HUES64 (cell line): Measurements from ENCODE around the gene TPM2.
"Not testable (repeated sequence)": the region's sequence is repeated elsewhere in the genome, so short reads cannot be mapped to it uniquely, and the experiment has no call there.

ENCODE experiments used
- H3K27ac ChIP-seq: 2 replicates; pipeline ENCODE4 v1.7.0; 2013; ENCODE audit warnings: low read depth, low read length, inconsistent platforms
- H3K27me3 ChIP-seq: 2 replicates; pipeline ENCODE4 v1.6.1; 2013; ENCODE audit warnings: mild to moderate bottlenecking, low read length; ENCODE audit not compliant: insufficient read depth
- H3K36me3 ChIP-seq: 2 replicates; pipeline ENCODE4 v1.6.1; 2013; ENCODE audit warnings: mild to moderate bottlenecking, low read length; ENCODE audit not compliant: insufficient read depth
- H3K4me1 ChIP-seq: 2 replicates; pipeline ENCODE4 v1.6.1; 2013; ENCODE audit warnings: mild to moderate bottlenecking, low read length, moderate library complexity; ENCODE audit not compliant: insufficient read depth
- H3K4me3 ChIP-seq: 2 replicates; pipeline ENCODE4 v1.5.1; 2013; ENCODE audit warnings: mild to moderate bottlenecking, low read length, moderate library complexity
- H3K9ac ChIP-seq: 2 replicates; pipeline ENCODE4 v1.6.1; 2013; ENCODE audit warnings: mild to moderate bottlenecking, low read depth, low read length
- H3K9me3 ChIP-seq: 2 replicates; pipeline ENCODE4 v1.6.1; 2013; ENCODE audit warnings: low read depth, low read length; ENCODE audit not compliant: insufficient read depth
- WGBS: fragments of 150-250, 120-280 bp; methylation state at CpG from one replicate; pipeline ENCODE4 v1.1.7; 2013; ENCODE audit warnings: missing lambda C conversion rate; 5-methylcytosine and 5-hydroxymethylcytosine counted together

Gene TPM2

GRCh38 chr9:35649431-35650340, 40.0 kb downstream of the TPM2 start:
- 89% methylated on average over 25 of the region's 26 CpGs for WGBS
- no peaks in the 10 kb centered on the region for H3K36me3 ChIP-seq
- no peak overlapping the region for H3K27ac ChIP-seq
- no peak overlapping the region for H3K9ac ChIP-seq
- H3K4me1 ChIP-seq = peaks cover 16% of the 10 kb centered on the region
- H3K4me3 ChIP-seq = no peak overlapping the region
- H3K27me3 ChIP-seq = 0 out of 2 replicates have a peak, but pooled peaks cover 3% of the 10 kb centered on the region
- H3K9me3 ChIP-seq = no peaks in the 10 kb centered on the region

- H3K27ac ChIP-seq = no peak overlapping the region
- 0 out of 2 replicates have a peak, but pooled peaks cover 3% of the 10 kb centered on the region for H3K27me3 ChIP-seq
- H3K4me1 ChIP-seq = peaks cover 16% of the 10 kb centered on the region
- WGBS = under 1% methylated on average over 58 of the region's 58 CpGs
- peak overlapping the region; percentile 82 for H3K4me3 ChIP-seq
- peak overlapping the region; percentile 58 for H3K9ac ChIP-seq
- no peaks in the 10 kb centered on the region for H3K36me3 ChIP-seq
- H3K9me3 ChIP-seq = no peaks in the 10 kb centered on the region
These were observed 43.0 kb downstream of the TPM2 start for GRCh38 chr9:35646533-35647265.

- H3K27ac ChIP-seq = no peak overlapping the region
- H3K4me3 ChIP-seq = peak overlapping the region; percentile 82
- WGBS = under 1% methylated on average over 11 of the region's 11 CpGs
- H3K9ac ChIP-seq = peak overlapping the region; percentile 51
- 0 out of 2 replicates have a peak, but pooled peaks cover 3% of the 10 kb centered on the region for H3K27me3 ChIP-seq
- H3K36me3 ChIP-seq = no peaks in the 10 kb centered on the region
- peaks cover 14% of the 10 kb centered on the region for H3K4me1 ChIP-seq
- no peaks in the 10 kb centered on the region for H3K9me3 ChIP-seq
These were observed 43.6 kb downstream of the TPM2 start for GRCh38 chr9:35646153-35646532.

- H3K4me3 ChIP-seq = peak overlapping the region; percentile 82
- H3K9ac ChIP-seq = 0 out of 2 replicates have a peak overlapping the region, but pooled peaks have one; percentile 51
- H3K27me3 ChIP-seq, H3K36me3 ChIP-seq, H3K27ac ChIP-seq, H3K9me3 ChIP-seq: not testable (repeated sequence)
- WGBS = 33% methylated on average over 10 of the region's 10 CpGs
- H3K4me1 ChIP-seq = peaks cover 10% of the 10 kb centered on the region
These were observed 44.0 kb downstream of the TPM2 start for GRCh38 chr9:35645736-35646135.

- Histone ChIP-seq H3K4me3 (no peak overlapping the region), H3K27me3 (0 out of 2 replicates have a peak, but pooled peaks cover 3% of the 10 kb centered on the region), H3K4me1 (peaks cover 3% of the 10 kb centered on the region; the same call in 1 of the 2 replicates), H3K27ac (no peak overlapping the region), H3K9ac (no peak overlapping the region), H3K9me3 (no peaks in the 10 kb centered on the region), H3K36me3 (no peaks in the 10 kb centered on the region)
- 94% methylated on average over 12 of the region's 12 CpGs for WGBS
These were observed 46.7 kb downstream of the TPM2 start for GRCh38 chr9:35643046-35643445.

GRCh38 chr9:35641478-35641877, 48.2 kb downstream of the TPM2 start:
- not testable (repeated sequence) for H3K27ac ChIP-seq, H3K27me3 ChIP-seq, H3K9me3 ChIP-seq, H3K4me1 ChIP-seq, H3K36me3 ChIP-seq, H3K4me3 ChIP-seq, H3K9ac ChIP-seq
- WGBS = 93% methylated on average over 3 of the region's 3 CpGs

GRCh38 chr9:35640431-35640830, 49.3 kb downstream of the TPM2 start:
- H3K9ac ChIP-seq, H3K27me3 ChIP-seq, H3K9me3 ChIP-seq, H3K4me1 ChIP-seq, H3K36me3 ChIP-seq, H3K27ac ChIP-seq, H3K4me3 ChIP-seq: not testable (repeated sequence)
- WGBS = 93% methylated on average over 15 of the region's 15 CpGs

- WGBS = 100% methylated on average over 1 of the region's 1 CpG
- Histone ChIP-seq H3K36me3 (no peaks in the 10 kb centered on the region), H3K27ac (no peak overlapping the region), H3K4me3 (no peak overlapping the region), H3K4me1 (no peaks in the 10 kb centered on the region), H3K27me3 (no peaks in the 10 kb centered on the region), H3K9me3 (no peaks in the 10 kb centered on the region), H3K9ac (no peak overlapping the region)
These were observed 50.1 kb downstream of the TPM2 start for GRCh38 chr9:35639631-35640030.

GRCh38 chr9:35639225-35639624, 50.5 kb downstream of the TPM2 start:
- H3K9me3 ChIP-seq, H3K9ac ChIP-seq, H3K4me1 ChIP-seq, H3K27ac ChIP-seq, H3K36me3 ChIP-seq, H3K4me3 ChIP-seq, H3K27me3 ChIP-seq: not testable (repeated sequence)
- WGBS = 100% methylated on average over 1 of the region's 1 CpG

GRCh38 chr9:35638751-35639150, 51.0 kb downstream of the TPM2 start:
- not testable (repeated sequence) for H3K4me3 ChIP-seq, H3K27ac ChIP-seq, H3K9me3 ChIP-seq, H3K27me3 ChIP-seq, H3K4me1 ChIP-seq, H3K36me3 ChIP-seq, H3K9ac ChIP-seq
- WGBS = 86% methylated on average over 5 of the region's 8 CpGs

- H3K27ac ChIP-seq, H3K9ac ChIP-seq, H3K27me3 ChIP-seq, H3K4me1 ChIP-seq, H3K36me3 ChIP-seq, H3K4me3 ChIP-seq, H3K9me3 ChIP-seq: not testable (repeated sequence)
- 95% methylated on average over 9 of the region's 9 CpGs for WGBS
These were observed 52.2 kb downstream of the TPM2 start for GRCh38 chr9:35637427-35637955.
